Measurements from ENCODE around the gene C1orf232. TPM values are rescaled to one million over a fixed set of nuclear protein-coding genes. Genes with fewer than 3 reads are reported as not detected.

The C1orf232 gene
- total and polyA plus RNA-seq, 2 donors (not counting 3 experiments of a cell fraction or from before 2014, with no cell fraction given) = not detected

DNA sequence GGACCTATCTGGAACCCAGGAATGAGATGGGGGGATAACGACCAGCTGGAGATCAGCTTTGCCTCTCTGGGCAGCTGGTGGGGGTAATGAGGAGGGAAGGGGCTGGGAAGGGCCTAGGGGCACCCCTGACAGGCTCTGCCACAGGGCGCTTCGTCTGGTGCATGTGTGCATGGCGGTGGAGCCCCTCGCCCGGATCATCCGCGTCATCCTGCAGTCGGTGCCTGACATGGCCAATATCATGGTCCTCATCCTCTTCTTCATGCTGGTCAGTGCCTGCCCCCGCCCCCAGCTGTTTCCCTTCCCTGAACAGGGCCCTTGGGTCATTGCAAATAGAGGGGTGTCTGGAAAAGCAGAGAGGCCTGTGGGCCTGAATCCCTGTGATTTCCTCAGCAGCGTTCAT lies 29.1 kb upstream of the C1orf232 start:
- Histone ChIP-seq H4K20me1 (replicated peaks; ENCODE audit: control insufficient read depth, extremely low read depth, insufficient read depth, low read length) (no peaks in the 10 kb centered on the region), H3K36me3 (ENCODE audit: control insufficient read depth in 2 of 2, extremely low read depth in 1 of 2, insufficient read depth in 2 of 2, low read length in 2 of 2) (no peaks in the 10 kb centered on the region), H3K4me3 (replicated peaks in 1 of 3; ENCODE audit: insufficient read depth in 1 of 3, low read depth in 1 of 3, low read length in 3 of 3) (no peak overlapping the region), H3K9me3 (replicated peaks; ENCODE audit: control insufficient read depth, insufficient read depth, low read length) (no peaks in the 10 kb centered on the region), H3K9ac (replicated peaks; ENCODE audit: extremely low read depth, insufficient read depth, low read length) (no peak overlapping the region), H3K4me2 (ENCODE audit: insufficient read depth, low read length) (no peak overlapping the region), H2AFZ (ENCODE audit: low read depth, low read length) (no peak overlapping the region), H3K27ac (ENCODE audit: insufficient read depth, low read depth, low read length) (no peak overlapping the region), H3K79me2 (ENCODE audit: control insufficient read depth, insufficient read depth, low read length) (no peaks in the 10 kb centered on the region), H3K4me1 (ENCODE audit: control insufficient read depth, extremely low read depth, insufficient read depth, low read length) (no peaks in the 10 kb centered on the region), H3K27me3 (ENCODE audit: control insufficient read depth in 2 of 2, insufficient read depth in 2 of 2, low read length in 2 of 2) (peaks cover 0 to 6% of the 10 kb centered on the region in 2 experiments), H3K9me1 (replicated peaks; ENCODE audit: control insufficient read depth, extremely low read depth, insufficient read depth, low read length) (no peaks in the 10 kb centered on the region)
- POLR2A ChIA-PET = no interaction called here
- FAIRE-seq (no peak), DNase-seq (ENCODE audit: low read depth, low spot score) (no peak)
- dilution Hi-C loops (cut with MboI; ENCODE audit: extremely low pct_ligation_motif_present, low sequenced_read_pairs) (no loop called here), intact Hi-C loops (cut with micrococcal nuclease) (no loop called here)
- no peak for TF ChIP-seq GATA2 (IDR thresholded peaks at IDR 0.05; ENCODE audit: insufficient read depth, insufficient read length, low read depth, low read length)
- TF ChIP-seq POLR2A (IDR thresholded peaks at IDR 0.05; ENCODE audit: low read depth, low read length) = no peak
- no TSS peak for BruUV-seq (replicated peaks)
- CTCF ChIA-PET = interaction anchor here (1.2 kb wide), 1 partner anchor 33 kb away, joined by 3 read pairs; no protein-coding TSS in a partner anchor

DNA sequence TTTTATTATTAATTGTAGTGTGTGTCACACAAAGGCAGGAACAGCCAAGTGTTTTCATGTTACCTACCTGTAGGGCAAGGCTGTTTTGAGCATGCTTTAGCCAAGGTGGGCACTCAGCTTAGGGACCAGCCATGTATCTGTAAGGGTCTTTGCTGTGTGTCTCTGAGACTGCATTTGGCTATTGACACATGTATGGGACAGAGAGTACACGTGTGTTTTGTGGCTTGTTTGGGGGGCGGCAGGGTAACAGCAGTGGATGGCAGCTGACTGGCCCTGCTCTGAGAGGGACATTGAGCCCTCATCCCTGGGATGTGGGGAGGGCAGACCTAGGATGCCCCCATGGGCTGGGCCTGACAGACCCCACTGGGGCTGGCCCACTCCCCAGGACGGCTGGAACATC lies 28.5 kb upstream of the C1orf232 start:
- DNase-seq (ENCODE audit: low read depth, low spot score) (no peak), FAIRE-seq (no peak)
- no peak overlapping the region for H3K9ac ChIP-seq (replicated peaks; ENCODE audit: extremely low read depth, insufficient read depth, low read length)
- H3K9me1 ChIP-seq (replicated peaks; ENCODE audit: control insufficient read depth, extremely low read depth, insufficient read depth, low read length) = no peaks in the 10 kb centered on the region
- dilution Hi-C loops (cut with MboI; ENCODE audit: extremely low pct_ligation_motif_present, low sequenced_read_pairs) (no loop called here), intact Hi-C loops (cut with micrococcal nuclease) (no loop called here)
- peaks cover 0 to 5% of the 10 kb centered on the region in 2 experiments for H3K27me3 ChIP-seq (ENCODE audit: control insufficient read depth in 2 of 2, insufficient read depth in 2 of 2, low read length in 2 of 2)
- no peak overlapping the region for H3K27ac ChIP-seq (ENCODE audit: insufficient read depth, low read depth, low read length)
- CTCF ChIA-PET = no interaction called here
- TF ChIP-seq JUN (IDR thresholded peaks at IDR 0.05; ENCODE audit: borderline replicate concordance, insufficient read depth, insufficient read length, low read depth) (no peak), MAX (IDR thresholded peaks at IDR 0.05; ENCODE audit: insufficient read depth, insufficient read length) (no peak), GATA2 (IDR thresholded peaks at IDR 0.05; ENCODE audit: insufficient read depth, insufficient read length, low read depth, low read length) (no peak), POLR2A (IDR thresholded peaks at IDR 0.05; ENCODE audit: low read depth, low read length) (no peak), EZH2 (IDR thresholded peaks at IDR 0.05; ENCODE audit: borderline replicate concordance, low read depth, low read length, severe bottlenecking) (no peak), FOS (IDR thresholded peaks at IDR 0.05; ENCODE audit: borderline replicate concordance, insufficient read depth, low read length) (no peak), POLR2AphosphoS5 (IDR thresholded peaks at IDR 0.05; ENCODE audit: insufficient read depth, low read depth, low read length) (no peak), MYC (IDR thresholded peaks at IDR 0.05; ENCODE audit: low read depth, low read length) (no peak), CTCF (IDR thresholded peaks at IDR 0.05; ENCODE audit: extremely low read depth in 1 of 2, insufficient read depth in 1 of 2, low read depth in 1 of 2, low read length in 2 of 2) (no peak)
- no peaks in the 10 kb centered on the region for H3K79me2 ChIP-seq (ENCODE audit: control insufficient read depth, insufficient read depth, low read length)
- no peak overlapping the region for H2AFZ ChIP-seq (ENCODE audit: low read depth, low read length)
- H3K4me1 ChIP-seq (ENCODE audit: control insufficient read depth, extremely low read depth, insufficient read depth, low read length) = no peaks in the 10 kb centered on the region
- BruUV-seq (replicated peaks) = no TSS peak
- no peaks in the 10 kb centered on the region for H3K36me3 ChIP-seq (ENCODE audit: control insufficient read depth in 2 of 2, extremely low read depth in 1 of 2, insufficient read depth in 2 of 2, low read length in 2 of 2)
- no peak overlapping the region for H3K4me2 ChIP-seq (ENCODE audit: insufficient read depth, low read length)
- H3K9me3 ChIP-seq (replicated peaks; ENCODE audit: control insufficient read depth, insufficient read depth, low read length) = no peaks in the 10 kb centered on the region
- H3K4me3 ChIP-seq (replicated peaks in 1 of 3; ENCODE audit: insufficient read depth in 1 of 3, low read depth in 1 of 3, low read length in 3 of 3) = no peak overlapping the region
- H4K20me1 ChIP-seq (replicated peaks; ENCODE audit: control insufficient read depth, extremely low read depth, insufficient read depth, low read length) = no peaks in the 10 kb centered on the region
- POLR2A ChIA-PET = no interaction called here
